GM21619 (cell line): ENCODE measurements around the gene ATXN7L3B.

Experiments
- ATAC-seq: cut with Tn5 transposase; IDR thresholded peaks from one replicate; pipeline ENCODE4 v1.9.1; 2021; ENCODE audit not compliant: unreplicated experiment

ATXN7L3B gene

DNA sequence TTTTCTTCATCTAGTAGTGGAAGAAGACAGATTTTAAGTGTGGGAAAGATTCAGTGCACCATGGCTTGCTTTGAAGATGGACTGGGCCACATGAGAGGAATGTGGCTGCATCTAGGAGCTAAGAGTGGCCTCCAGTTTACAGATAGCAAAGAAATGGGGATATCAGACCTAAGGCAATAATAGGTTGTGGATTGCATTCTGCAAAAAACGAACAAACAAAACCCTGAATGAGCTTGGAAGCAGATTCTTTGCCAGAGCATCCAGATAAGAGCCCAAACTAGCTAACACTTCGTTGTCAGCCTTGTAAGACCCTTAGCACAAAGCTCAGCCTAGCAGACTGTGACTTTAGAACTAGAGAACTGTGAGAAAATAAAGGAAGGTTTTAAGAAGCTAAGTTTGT is 9.6 kb downstream of the ATXN7L3B start:
- ATAC-seq, result no peak

- no peak for ATAC-seq
These were observed 13.7 kb downstream of the ATXN7L3B start for GRCh38 chr12:74551291-74551690.

GRCh38 chr12:74552201-74552600 is 14.6 kb downstream of the ATXN7L3B start:
- no peak for ATAC-seq

GRCh38 chr12:74559728-74560127 is 22.1 kb downstream of the ATXN7L3B start:
- ATAC-seq, result no peak

DNA sequence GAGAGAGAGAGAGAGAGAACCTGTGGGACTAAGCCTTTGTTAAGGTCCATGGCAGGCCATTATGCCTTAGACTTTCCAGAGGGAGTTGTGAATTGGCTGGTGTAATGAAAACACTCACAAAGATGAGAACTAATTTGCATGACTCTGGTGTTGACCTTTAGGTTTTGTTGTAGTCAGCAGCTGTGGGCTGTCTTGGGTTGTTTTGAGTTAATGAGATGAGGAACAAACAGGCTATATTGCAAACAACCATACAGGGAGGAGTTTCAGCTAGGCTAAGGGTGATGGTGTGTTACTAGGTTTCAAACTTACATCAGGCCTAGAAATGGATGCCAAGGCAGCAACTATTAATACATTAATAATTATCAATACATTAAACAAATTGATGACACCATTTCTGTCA is 26.3 kb downstream of the ATXN7L3B start:
- ATAC-seq, result no peak

DNA sequence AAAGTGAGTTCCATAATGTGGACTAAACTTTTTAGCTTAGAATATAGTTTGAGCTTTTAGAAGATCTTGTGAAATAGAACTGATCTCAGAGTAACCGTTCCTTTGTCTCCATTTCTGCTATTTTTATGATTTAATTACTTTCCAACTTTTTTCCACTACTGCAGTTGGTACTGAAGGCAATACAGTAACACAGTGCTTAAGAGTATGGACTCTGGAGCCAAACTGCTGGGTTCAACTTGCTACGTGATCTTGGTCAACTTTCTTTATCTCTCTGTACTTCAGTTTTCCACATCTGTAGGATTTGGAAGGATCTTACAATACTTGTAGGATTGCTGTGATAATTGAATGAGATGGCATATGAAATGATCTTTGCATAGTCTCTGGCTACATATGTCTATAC is 40.9 kb downstream of the ATXN7L3B start:
- ATAC-seq, result no peak

DNA sequence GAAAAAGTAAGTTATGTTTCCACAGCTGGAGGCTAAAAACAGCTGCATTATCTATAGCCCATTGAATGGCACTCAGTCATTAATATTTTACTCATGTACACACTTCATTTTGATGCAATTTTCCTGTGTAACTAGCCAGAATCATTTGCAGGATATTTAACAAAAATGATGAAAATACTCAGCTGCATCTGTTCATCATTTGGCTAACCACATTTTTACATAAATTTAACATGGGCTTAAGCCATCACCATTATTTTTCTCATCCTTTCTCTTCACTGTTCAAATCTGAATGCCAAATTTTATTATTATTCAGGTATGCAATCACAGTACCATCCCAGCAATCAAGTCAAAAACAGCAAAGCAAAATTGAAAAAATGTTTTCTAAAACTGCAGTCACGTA is 41.8 kb downstream of the ATXN7L3B start:
- ATAC-seq, result no peak

DNA sequence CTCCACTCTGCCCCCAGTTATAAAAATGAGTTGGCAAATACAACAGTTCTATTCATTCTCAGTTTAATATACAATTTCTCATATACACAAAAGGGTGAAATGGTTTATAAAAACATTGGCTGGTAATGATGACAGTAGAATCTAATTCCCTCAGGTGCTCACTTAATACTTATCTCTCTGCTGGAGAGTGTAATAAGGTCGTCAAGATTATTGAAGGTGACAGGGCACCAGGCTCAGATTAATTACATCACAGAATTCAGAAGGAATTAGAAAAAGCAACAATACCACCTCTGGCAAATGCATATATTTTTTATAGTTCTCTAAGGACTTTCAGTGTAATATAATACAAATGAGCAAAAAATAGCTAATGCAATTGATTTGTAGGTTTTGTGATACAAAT is 42.3 kb downstream of the ATXN7L3B start:
- no peak for ATAC-seq

- ATAC-seq, result no peak
These were observed 43.8 kb downstream of the ATXN7L3B start for GRCh38 chr12:74581439-74581838.

DNA sequence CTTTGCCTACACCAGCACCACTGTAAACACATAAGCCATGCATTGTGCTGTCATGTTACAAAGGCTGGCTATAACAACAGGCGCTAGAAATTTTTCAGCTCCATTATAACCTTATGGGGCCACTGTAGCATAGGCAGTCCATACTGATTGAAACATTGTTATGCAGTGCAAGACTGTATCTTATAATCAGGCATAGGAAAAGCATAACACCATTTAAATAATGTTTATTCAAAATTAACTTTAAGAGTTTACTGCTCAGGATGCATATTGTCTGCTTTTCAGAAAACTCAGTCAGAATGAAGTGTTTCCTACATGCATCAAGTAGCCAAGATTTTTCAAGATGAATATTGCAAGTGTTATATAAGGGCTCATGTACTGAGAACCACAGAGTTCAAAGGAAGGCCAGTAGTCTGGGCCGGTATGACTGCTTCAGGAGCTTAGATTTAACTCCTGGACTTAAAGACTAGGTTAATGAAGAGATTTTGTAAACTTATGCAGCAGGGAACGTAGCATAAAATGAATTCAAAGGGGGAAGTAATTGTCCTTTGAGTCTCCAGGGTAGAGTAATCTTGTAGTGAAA is 46.9 kb downstream of the ATXN7L3B start:
- no peak for ATAC-seq

GRCh38 chr12:74586251-74586650 is 48.6 kb downstream of the ATXN7L3B start:
- ATAC-seq, result no peak
